Activated gamma-delta T cell treated with Interleukin-2 at 50 U/mL for 16 hours (primary cell): ENCODE data around the gene CTNNA3.
"Not testable (repeated sequence)": the region's sequence is repeated elsewhere in the genome, so short reads cannot be mapped to it uniquely, and the experiment has no call there.

Experiments
- DNase-seq: peaks from one replicate; pipeline ENCODE4 v3.0.0-alpha.2; 2020

CTNNA3 gene

DNA sequence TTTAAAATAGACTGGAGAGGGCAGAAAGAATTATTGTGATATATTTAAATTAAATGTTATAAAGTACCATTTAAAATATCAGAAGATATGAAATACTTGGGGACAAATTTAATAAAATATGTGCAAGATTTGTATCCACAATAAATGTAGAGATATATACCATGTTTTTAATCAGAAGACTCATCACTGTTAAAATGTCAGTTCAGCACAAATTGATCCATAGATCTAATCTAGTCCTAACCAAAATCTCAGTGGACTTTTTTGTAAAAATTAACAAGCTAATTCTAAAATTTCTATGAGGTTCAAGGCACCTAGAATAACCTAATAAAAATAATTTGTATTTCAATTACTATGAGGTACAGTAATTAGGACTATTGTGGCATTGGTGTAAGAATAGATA is 96.4 kb downstream of the CTNNA3 start:
- no peak for DNase-seq

DNA sequence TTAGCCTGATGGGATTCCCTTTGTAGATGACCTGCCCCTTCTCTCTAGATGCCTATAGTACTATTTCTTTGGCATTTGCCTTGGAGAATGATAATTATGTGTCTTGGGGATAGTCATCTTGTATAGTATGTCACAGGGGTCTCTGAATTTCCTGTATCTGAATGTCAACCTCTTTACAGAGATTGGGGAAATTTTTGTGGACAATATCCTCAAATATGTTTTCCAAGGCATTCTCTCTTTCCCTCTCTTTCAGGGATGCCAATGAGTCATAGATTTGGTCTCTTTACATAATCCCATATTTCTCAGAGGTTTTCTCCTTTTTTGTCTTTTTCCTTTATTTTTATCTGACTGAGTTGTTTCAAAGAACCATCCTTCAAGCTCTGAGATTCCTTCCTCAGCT is 99.4 kb downstream of the CTNNA3 start:
- DNase-seq: no peak

- no peak for DNase-seq
Measured at GRCh38 chr10:67587771-67588170, 108.2 kb downstream of the CTNNA3 start.

GRCh38 chr10:67575532-67575931 is 120.5 kb downstream of the CTNNA3 start:
- DNase-seq: no peak

DNA sequence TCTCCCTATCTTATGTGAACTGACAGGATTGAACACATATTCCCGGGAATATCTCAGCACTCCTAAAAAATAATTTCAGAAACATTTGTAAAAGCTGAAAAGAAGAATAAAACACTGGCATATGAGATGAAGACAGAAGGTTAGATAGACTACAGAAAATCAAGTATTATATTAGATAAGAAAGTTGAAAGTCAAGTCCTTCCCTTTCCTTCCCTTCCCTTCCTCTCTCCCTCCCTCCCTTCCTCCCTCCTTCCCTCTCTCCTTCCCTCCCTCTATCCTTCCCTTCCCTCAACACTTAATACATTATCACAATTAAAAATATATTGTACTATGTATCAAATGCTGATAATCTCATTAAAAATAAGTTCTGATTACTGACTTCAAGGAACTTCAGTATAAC is 122.5 kb downstream of the CTNNA3 start:
- no peak for DNase-seq

- DNase-seq: no peak
Measured at GRCh38 chr10:67571503-67571902, 124.5 kb downstream of the CTNNA3 start.

DNA sequence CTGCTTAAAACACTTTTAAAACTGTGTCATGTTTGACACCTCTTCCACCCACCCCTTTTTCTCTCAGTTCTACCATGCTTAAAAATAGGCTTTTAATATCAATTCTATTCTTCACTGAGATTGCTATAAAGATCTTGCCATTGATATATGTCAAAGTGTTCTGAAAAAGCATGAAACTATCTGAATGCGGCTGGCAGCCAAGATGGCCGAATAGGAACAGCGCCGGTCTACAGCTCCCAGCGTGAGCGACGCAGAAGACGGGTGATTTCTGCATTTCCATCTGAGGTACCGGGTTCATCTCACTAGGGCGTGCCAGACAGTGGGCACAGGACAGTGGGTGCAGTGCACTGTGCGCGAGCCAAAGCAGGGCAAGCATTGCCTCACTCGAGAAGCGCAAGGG is 137.7 kb downstream of the CTNNA3 start:
- not testable (repeated sequence) for DNase-seq

- no peak for DNase-seq
Measured at GRCh38 chr10:67553254-67553653, 142.7 kb downstream of the CTNNA3 start.

GRCh38 chr10:67550838-67551402 is 145.1 kb downstream of the CTNNA3 start:
- DNase-seq: no peak

DNA sequence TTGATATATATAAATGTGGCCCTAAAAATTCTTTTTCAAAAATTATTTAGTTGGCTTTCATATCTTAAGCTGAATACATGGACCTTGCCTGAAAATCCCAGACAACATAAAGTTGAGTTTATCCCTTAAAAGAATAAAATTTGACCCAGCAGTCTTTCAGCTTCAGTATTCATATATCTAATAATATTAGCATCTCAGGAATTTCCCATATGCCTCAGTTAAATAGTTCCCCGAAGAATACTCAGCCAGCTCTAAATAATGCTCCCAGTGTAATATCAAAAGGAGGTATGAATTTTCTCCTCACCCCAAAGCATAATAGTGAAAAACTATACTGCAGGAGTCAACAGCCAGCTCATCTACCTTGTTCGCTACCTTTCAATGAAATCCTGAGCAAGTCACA is 145.9 kb downstream of the CTNNA3 start:
- DNase-seq: no peak

- no peak for DNase-seq
Measured at GRCh38 chr10:67549390-67549789, 146.6 kb downstream of the CTNNA3 start.

GRCh38 chr10:67541411-67541810 is 154.6 kb downstream of the CTNNA3 start:
- DNase-seq: no peak

- DNase-seq: no peak
Measured at GRCh38 chr10:67539312-67539711, 156.7 kb downstream of the CTNNA3 start.

DNA sequence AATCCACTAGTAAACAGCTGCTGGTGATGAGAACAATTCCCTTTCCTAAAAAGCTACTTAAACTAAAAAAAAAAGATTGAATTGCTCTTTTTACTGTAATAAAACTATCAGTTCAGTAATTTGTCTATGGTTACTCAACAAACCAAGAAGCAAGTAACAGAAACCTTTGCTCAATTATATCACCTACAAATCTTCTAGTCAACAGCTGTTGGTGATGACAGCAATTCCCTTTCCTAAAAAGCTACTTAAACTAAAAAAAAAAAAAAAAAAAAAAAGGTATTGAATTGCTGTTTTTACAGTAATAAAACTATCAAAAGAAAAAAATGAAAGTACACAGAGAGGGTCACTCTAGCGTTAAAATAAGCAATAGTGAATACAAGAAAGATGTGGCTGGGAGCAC is 158.1 kb downstream of the CTNNA3 start:
- no peak for DNase-seq

- DNase-seq: no peak
Measured at GRCh38 chr10:67533376-67533775, 162.6 kb downstream of the CTNNA3 start.

- DNase-seq: not testable (repeated sequence)
Measured at GRCh38 chr10:67530990-67531389, 165.0 kb downstream of the CTNNA3 start.

GRCh38 chr10:67527351-67527750 is 168.6 kb downstream of the CTNNA3 start:
- no peak for DNase-seq

DNA sequence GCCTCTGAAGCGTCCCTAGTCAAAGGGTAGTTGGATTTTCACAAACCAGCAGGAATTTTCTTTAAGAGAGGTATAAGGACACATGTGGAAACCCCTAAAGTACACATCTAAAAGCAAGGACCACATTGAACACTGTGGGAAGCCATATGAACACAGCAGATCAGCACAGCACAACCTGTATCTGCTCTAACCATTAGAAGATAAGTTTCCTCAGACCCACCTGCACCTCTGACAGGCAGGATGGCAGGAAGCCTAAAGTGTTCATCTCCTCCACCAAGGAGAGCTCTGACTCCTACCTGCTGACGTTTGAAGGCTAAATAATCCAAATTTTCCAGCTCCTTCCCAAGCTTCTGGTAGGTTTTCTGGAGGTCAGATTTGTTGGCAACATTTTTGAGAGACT is 174.4 kb downstream of the CTNNA3 start:
- no peak for DNase-seq

- DNase-seq: peak; percentile 7
Measured at GRCh38 chr10:67520924-67521520, 175.0 kb downstream of the CTNNA3 start.

GRCh38 chr10:67519434-67519833 is 176.6 kb downstream of the CTNNA3 start:
- DNase-seq: no peak

DNA sequence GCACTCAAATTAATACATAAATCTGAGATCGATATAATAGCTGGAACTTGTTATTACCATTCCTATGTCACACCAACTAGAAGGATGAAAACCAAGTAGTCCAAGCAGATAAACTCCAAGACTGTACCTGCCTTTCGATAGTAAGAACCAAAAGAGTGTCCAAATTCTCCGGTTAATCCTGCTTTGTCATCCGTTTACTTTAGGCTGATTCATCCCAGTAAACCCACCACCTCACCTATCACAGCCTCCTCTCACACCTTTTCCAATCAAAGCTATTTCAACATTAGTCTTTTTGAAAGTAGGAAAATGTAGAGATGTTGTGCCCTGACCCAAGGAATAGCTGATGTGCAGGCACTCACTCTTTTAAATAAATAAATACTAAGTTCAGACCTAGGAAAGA is 177.2 kb downstream of the CTNNA3 start:
- no peak for DNase-seq

GRCh38 chr10:67518043-67518442 is 178.0 kb downstream of the CTNNA3 start:
- no peak for DNase-seq

GRCh38 chr10:67506757-67507091 is 189.3 kb downstream of the CTNNA3 start:
- DNase-seq: no peak

DNA sequence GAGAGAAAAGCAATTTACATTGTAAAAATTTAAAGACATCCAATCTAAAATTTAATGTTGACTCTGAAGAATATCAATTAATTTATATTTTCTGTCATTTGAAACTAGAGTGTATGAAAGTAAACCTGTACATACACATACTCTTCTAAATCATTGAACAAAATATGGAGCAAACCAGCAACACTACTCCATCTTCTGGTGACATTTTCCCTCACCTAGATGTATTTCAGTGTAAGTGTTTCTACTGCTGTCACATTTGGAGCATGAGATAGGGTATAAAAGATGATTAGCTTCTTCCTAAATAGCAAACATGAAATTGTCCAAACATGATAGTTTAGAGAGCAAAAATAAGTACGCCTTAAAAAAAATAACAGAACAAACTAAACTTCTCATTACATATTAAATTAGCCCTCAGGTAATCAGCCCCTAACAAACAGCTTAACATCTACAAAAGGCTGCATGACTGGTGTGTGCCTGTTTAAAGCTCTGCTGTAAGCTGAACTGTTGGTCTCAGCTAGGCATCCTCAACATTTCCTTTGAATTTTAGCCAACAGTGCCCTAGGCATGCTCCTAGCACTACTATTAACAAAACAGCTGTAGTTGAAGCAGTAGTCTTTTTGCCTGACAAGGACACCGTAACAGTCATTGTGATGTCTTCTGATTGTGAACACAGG is 189.8 kb downstream of the CTNNA3 start:
- no peak for DNase-seq
